ENCODE data around the gene UGCG. TPM values are rescaled to one million over a fixed set of nuclear protein-coding genes. Genes with fewer than 3 reads are reported as not detected.

Gene UGCG
- total RNA-seq, 1 experiment from 2014 or later, result 46.0 TPM

GRCh38 chr9:111975709-111976108, 79.1 kb downstream of the UGCG start:
- Histone ChIP-seq H3K9me3 (ENCODE audit: control insufficient read depth, insufficient read depth, low read depth, low read length) (no peaks in the 10 kb centered on the region), H3K27me3 (ENCODE audit: control insufficient read depth, insufficient read depth, low read length) (no peaks in the 10 kb centered on the region), H3K36me3 (ENCODE audit: control insufficient read depth, insufficient read depth, low read length) (no peaks in the 10 kb centered on the region), H3K4me1 (ENCODE audit: control insufficient read depth, insufficient read depth, low read length) (peaks cover 20% of the 10 kb centered on the region), H3K27ac (ENCODE audit: low read length) (peak overlapping the region; percentile 59; the same call in 1 of the 2 replicates), H3K4me3 (ENCODE audit: low read depth in 2 of 2, low read length in 2 of 2) (no peak overlapping the region)
- POLR2A ChIA-PET, result no interaction called here
- DNase-seq (ENCODE audit: low read depth, low spot score) (no peak), ATAC-seq (peak; percentile 71)
- no TSS peak for BruUV-seq (replicated peaks)
- no peak for TF ChIP-seq SIN3A (IDR thresholded peaks at IDR 0.05; ENCODE audit: borderline replicate concordance, insufficient read depth, low read depth, low read length)
- TF ChIP-seq CTCF (IDR thresholded peaks at IDR 0.05), result no peak; the same call in 1 of the 2 replicates
- no peak for TF ChIP-seq REST (IDR thresholded peaks at IDR 0.05; ENCODE audit: insufficient read depth in 1 of 2, low read depth in 2 of 2, low read length in 1 of 2)
- TF ChIP-seq TCF7L2 (IDR thresholded peaks at IDR 0.05; ENCODE audit: low read depth, low read length), result no peak
- TF ChIP-seq POLR2AphosphoS5 (IDR thresholded peaks at IDR 0.05; ENCODE audit: low read depth, low read length), result no peak
- intact Hi-C loops (cut with micrococcal nuclease; ENCODE audit: unreplicated experiment) (no loop called here), in situ Hi-C loops (cut with HindIII; ENCODE audit: low pct_unique_long_range_greater_than_20kb, low sequenced_read_pairs) (no loop called here)
- CTCF ChIA-PET, result interaction anchor here (0.7 kb wide), 1 partner anchor 99 kb away, joined by 14 read pairs; no protein-coding TSS in a partner anchor

- ChIA-PET POLR2A (no interaction called here), CTCF (no interaction called here)
- no peak for ATAC-seq
- intact Hi-C loops (cut with micrococcal nuclease; ENCODE audit: unreplicated experiment), result no loop called here
- Histone ChIP-seq H3K27me3 (ENCODE audit: control insufficient read depth, insufficient read depth, low read length) (no peaks in the 10 kb centered on the region), H3K27ac (ENCODE audit: low read length) (peak overlapping the region; percentile 34; the same call in 1 of the 2 replicates), H3K36me3 (ENCODE audit: control insufficient read depth, insufficient read depth, low read length) (no peaks in the 10 kb centered on the region), H3K9me3 (ENCODE audit: control insufficient read depth, insufficient read depth, low read depth, low read length) (no peaks in the 10 kb centered on the region), H3K4me3 (ENCODE audit: low read depth in 2 of 2, low read length in 2 of 2) (no peak overlapping the region), H3K4me1 (ENCODE audit: control insufficient read depth, insufficient read depth, low read length) (peaks cover 21% of the 10 kb centered on the region)
- TF ChIP-seq REST (IDR thresholded peaks at IDR 0.05; ENCODE audit: insufficient read depth in 1 of 2, low read depth in 2 of 2, low read length in 1 of 2) (no peak), SIN3A (IDR thresholded peaks at IDR 0.05; ENCODE audit: borderline replicate concordance, insufficient read depth, low read depth, low read length) (no peak), POLR2AphosphoS5 (IDR thresholded peaks at IDR 0.05; ENCODE audit: low read depth, low read length) (no peak), TCF7L2 (IDR thresholded peaks at IDR 0.05; ENCODE audit: low read depth, low read length) (no peak)
- DNase-seq (ENCODE audit: low read depth, low spot score), result no peak
- no TSS peak for BruUV-seq (replicated peaks)
- in situ Hi-C loops (cut with HindIII; ENCODE audit: low pct_unique_long_range_greater_than_20kb, low sequenced_read_pairs), result no loop called here
Observed at GRCh38 chr9:111978616-111979015, 82.0 kb downstream of the UGCG start.
